ENCODE measurements around the gene RER1. TPM values are rescaled to one million over a fixed set of nuclear protein-coding genes. Genes with fewer than 3 reads are reported as not detected.

RER1 gene
- total RNA-seq, 2 experiments from 2014 or later, result 120 to 131 TPM

DNA sequence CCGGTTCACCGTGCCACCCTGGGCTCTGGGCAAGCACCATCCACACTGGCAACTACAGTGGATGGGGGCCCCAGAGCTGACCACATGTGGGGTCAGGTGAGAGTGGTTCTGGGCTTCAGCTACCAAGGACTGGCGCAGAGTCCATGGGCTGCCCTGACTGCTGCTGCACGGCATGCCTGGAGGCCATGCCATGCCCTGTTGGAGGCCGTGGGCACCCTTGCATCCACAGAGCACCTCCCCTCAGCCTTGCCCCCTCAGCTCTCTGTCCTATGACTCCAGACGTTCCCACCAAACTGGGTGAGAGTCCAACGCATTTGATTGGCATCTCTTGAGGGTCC, 15.7 kb upstream of the RER1 start:
- Mint-ChIP-seq H3K27ac (no peak overlapping the region), H3K36me3 (ENCODE audit: low read depth) (no peaks in the 10 kb centered on the region), H3K9me3 (no peaks in the 10 kb centered on the region), H3K4me3 (no peak overlapping the region), H3K27me3 (no peaks in the 10 kb centered on the region), H3K4me1 (ENCODE audit: low read depth) (no peaks in the 10 kb centered on the region)
- ChIA-PET CTCF (interaction anchor here (10.8 kb wide), 1 partner anchor 181 kb away, joined by 239 read pairs; the partner anchor contains the start of gene FAAP20), POLR2A (no interaction called here)
- no peak for DNase-seq
- no peak for ATAC-seq
- intact Hi-C loops (cut with micrococcal nuclease), result no loop called here
- TF ChIP-seq, protein P1, sequence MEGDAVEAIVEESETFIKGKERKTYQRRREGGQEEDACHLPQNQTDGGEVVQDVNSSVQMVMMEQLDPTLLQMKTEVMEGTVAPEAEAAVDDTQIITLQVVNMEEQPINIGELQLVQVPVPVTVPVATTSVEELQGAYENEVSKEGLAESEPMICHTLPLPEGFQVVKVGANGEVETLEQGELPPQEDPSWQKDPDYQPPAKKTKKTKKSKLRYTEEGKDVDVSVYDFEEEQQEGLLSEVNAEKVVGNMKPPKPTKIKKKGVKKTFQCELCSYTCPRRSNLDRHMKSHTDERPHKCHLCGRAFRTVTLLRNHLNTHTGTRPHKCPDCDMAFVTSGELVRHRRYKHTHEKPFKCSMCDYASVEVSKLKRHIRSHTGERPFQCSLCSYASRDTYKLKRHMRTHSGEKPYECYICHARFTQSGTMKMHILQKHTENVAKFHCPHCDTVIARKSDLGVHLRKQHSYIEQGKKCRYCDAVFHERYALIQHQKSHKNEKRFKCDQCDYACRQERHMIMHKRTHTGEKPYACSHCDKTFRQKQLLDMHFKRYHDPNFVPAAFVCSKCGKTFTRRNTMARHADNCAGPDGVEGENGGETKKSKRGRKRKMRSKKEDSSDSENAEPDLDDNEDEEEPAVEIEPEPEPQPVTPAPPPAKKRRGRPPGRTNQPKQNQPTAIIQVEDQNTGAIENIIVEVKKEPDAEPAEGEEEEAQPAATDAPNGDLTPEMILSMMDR (IDR thresholded peaks at IDR 0.05), result no peak

DNA sequence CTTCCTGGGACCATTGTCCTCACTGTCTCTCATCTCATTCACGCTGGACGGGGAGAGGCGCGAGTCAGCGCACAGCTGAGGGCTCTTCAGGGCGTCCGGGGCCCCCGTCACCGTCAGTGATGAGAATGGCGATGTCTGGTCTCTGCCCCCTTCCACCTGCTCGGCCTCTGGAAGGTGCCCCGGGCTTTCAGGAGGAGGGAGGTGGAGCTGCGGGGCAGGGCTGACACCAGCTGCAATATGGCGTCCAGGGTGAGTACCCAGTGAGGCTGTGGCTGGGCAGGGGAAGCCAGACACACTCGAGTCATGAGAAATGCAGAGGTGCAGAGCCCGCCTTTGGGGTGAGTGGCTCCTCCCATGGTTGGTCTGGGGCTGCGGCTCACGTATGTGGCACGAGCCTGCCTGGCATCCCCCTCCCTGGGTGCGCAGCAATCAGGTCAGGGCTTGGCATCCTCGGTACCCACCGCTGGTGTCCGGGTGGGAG, 15.3 kb upstream of the RER1 start:
- POLR2A ChIA-PET, result no interaction called here
- CTCF ChIA-PET, result interaction anchor here (10.8 kb wide), 1 partner anchor 182 kb away, joined by 239 read pairs; the partner anchor contains the start of gene FAAP20
- H3K27me3 Mint-ChIP-seq, result no peaks in the 10 kb centered on the region

DNA sequence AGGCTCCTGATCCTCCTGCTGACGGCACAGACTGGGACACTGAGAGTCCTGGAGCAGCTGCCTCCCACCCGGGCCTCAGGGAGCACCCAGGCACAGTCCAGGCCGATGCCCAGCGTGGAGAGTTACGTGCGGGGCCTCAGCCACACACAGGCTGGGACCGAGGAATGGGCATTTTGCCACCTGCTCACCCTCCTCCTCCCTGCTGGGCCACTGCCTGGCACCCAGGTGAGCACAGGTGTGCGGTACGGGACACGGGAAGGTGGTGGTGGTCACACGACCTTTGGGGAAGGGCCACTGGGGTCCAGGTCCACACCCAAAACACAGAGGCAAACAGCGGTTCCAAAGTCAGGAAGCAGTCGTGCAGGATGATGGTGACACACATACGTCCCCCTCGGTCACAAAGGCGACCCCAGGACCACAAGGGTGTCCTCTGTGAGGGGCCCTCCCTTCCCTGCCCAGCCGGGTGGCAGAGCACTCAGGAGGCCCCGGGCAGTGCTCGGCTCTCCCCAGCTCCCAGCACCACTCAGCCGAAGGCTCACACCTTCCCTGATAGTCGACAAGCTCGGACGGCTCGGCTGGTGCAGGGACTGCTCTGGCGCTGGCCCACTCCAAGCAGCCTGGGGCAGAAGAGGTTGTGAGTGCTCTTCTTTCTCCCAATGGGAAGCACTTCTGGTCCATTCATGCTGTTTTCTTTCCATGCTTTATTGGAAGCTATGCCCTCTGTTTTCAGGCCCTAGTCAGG, 14.5 kb upstream of the RER1 start:
- H3K27me3 Mint-ChIP-seq, result no peaks in the 10 kb centered on the region
- H3K27ac Mint-ChIP-seq, result no peak overlapping the region
- POLR2A ChIA-PET, result interaction anchor here (0.8 kb wide), 1 partner anchor 182 kb away, joined by 3 read pairs; no protein-coding TSS in a partner anchor
- no peaks in the 10 kb centered on the region for H3K4me1 Mint-ChIP-seq (ENCODE audit: low read depth)
- no peak overlapping the region for H3K4me3 Mint-ChIP-seq
- H3K36me3 Mint-ChIP-seq (ENCODE audit: low read depth), result no peaks in the 10 kb centered on the region
- no peak for ATAC-seq
- no peaks in the 10 kb centered on the region for H3K9me3 Mint-ChIP-seq
- CTCF ChIA-PET, result interaction anchor here (10.8 kb wide), 1 partner anchor 183 kb away, joined by 239 read pairs; the partner anchor contains the start of gene FAAP20
- intact Hi-C loops (cut with micrococcal nuclease), result no loop called here
- TF ChIP-seq, protein P1 (IDR thresholded peaks at IDR 0.05), result no peak
- DNase-seq, result no peak

More for the DNA sequence above, 15.3 kb upstream of the RER1 start:
- Mint-ChIP-seq H3K36me3 (ENCODE audit: low read depth) (no peaks in the 10 kb centered on the region), H3K27ac (no peak overlapping the region), H3K9me3 (no peaks in the 10 kb centered on the region), H3K4me3 (no peak overlapping the region), H3K4me1 (ENCODE audit: low read depth) (no peaks in the 10 kb centered on the region)
- TF ChIP-seq, protein P1 (IDR thresholded peaks at IDR 0.05), result no peak
- intact Hi-C loops (cut with micrococcal nuclease), result no loop called here
- ATAC-seq (no peak), DNase-seq (no peak)

DNA sequence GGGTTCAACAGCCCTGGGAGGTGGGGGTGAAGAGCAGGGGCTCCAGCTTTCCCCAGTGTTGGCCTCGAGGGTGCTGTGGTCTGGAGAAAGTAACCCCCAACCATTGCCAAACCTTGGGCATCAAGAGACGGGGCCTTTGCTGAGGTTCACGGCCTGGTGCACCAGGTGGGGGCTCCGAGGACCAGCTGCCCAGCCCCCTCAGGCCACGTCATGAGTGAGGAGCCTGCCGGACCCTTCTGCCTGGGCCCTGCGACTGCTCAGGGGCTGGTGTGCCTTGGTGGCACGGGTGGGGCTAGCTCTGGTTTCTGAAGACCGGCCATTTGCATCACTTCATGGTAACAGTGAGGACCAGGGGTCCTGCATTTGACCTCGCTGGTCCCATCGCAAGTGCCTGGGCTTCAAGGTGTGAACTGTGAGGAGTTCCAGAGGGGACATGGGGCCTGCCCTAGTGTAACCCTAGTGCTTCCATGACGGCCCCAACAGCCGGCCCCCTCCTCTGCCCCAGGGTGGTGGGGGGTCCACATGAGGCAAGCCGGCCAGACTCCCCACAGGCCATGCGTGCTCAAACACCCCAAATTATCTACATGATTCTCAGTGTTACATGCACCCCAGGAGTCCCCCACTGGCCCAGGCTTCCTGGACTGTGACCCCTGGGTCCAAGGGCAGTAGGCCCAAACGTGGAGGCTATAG, 13.7 kb upstream of the RER1 start:
- intact Hi-C loops (cut with micrococcal nuclease), result no loop called here
- POLR2A ChIA-PET, result interaction anchor here (0.8 kb wide), 1 partner anchor 183 kb away, joined by 3 read pairs; no protein-coding TSS in a partner anchor
- no peak overlapping the region for H3K4me3 Mint-ChIP-seq
- H3K27me3 Mint-ChIP-seq, result no peaks in the 10 kb centered on the region
- ATAC-seq, result no peak
- no peaks in the 10 kb centered on the region for H3K4me1 Mint-ChIP-seq (ENCODE audit: low read depth)
- no peaks in the 10 kb centered on the region for H3K9me3 Mint-ChIP-seq
- H3K36me3 Mint-ChIP-seq (ENCODE audit: low read depth), result no peaks in the 10 kb centered on the region
- CTCF ChIA-PET, result interaction anchor here (10.8 kb wide), 1 partner anchor 183 kb away, joined by 239 read pairs; the partner anchor contains the start of gene FAAP20
- no peak for DNase-seq
- TF ChIP-seq, protein P1 (IDR thresholded peaks at IDR 0.05), result no peak
- H3K27ac Mint-ChIP-seq, result no peak overlapping the region

DNA sequence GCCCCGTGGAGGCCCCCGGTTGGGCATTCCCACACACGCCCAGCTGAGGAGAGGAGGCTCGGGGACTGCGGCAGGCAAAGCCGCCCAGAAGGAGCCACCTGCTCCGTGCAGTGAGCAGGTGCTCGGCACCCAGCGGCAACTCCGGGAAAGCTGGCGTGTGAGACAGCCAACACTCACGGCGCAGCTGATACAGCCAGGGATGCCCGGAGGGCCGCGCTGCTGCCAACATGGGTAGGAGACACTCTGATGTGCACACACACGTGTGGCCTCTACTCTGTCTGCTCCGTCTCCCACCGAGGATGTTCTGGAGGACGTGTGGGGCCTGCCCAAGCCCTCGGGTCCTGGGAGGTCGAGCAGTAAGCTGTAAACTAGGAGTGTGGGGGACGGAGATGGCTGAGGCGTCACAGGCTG, 13.2 kb upstream of the RER1 start:
- ChIA-PET POLR2A (no interaction called here), CTCF (interaction anchor here (10.8 kb wide), 1 partner anchor 184 kb away, joined by 239 read pairs; the partner anchor contains the start of gene FAAP20)
- H3K27ac Mint-ChIP-seq, result no peak overlapping the region

More for the DNA sequence above, 13.2 kb upstream of the RER1 start:
- no peak overlapping the region for H3K4me3 Mint-ChIP-seq
- no peaks in the 10 kb centered on the region for H3K9me3 Mint-ChIP-seq
- H3K36me3 Mint-ChIP-seq (ENCODE audit: low read depth), result no peaks in the 10 kb centered on the region
- intact Hi-C loops (cut with micrococcal nuclease), result no loop called here
- DNase-seq (no peak), ATAC-seq (no peak)
- no peaks in the 10 kb centered on the region for H3K27me3 Mint-ChIP-seq
- H3K4me1 Mint-ChIP-seq (ENCODE audit: low read depth), result no peaks in the 10 kb centered on the region
- TF ChIP-seq, protein P1 (IDR thresholded peaks at IDR 0.05), result no peak

Measured in activated CD8-positive, alpha-beta T cell treated with anti-CD3 and anti-CD28 coated beads for 36 hours (primary cell).